HepG2 (cell line): ENCODE data around the gene UBE2D3. TPM values are rescaled to one million over a fixed set of nuclear protein-coding genes. Genes with fewer than 3 reads are reported as not detected.

Source experiments
- BRCA1 ChIP-seq: sonication (generic); formaldehyde crosslinking; IDR thresholded peaks from 2 replicates; pipeline ENCODE4 v1.4.0; 2020; ENCODE audit warnings: missing genetic modification reagents
- EEA1 ChIP-seq: sonication (generic); formaldehyde crosslinking; IDR thresholded peaks from 2 replicates; pipeline ENCODE4 v1.5.1; 2020; ENCODE audit warnings: mild to moderate bottlenecking, missing genetic modification reagents, borderline replicate concordance
- EED ChIP-seq: sonication (generic); formaldehyde crosslinking; IDR thresholded peaks from 2 replicates; pipeline ENCODE4 v1.5.0; 2020; ENCODE audit warnings: mild to moderate bottlenecking, missing genetic modification reagents
- HOXA5 ChIP-seq: sonication (generic); formaldehyde crosslinking; IDR thresholded peaks from 2 replicates; pipeline ENCODE4 v1.4.0; 2020; ENCODE audit warnings: missing genetic modification reagents
- KLF12 ChIP-seq: sonication (generic); formaldehyde crosslinking; IDR thresholded peaks from 2 replicates; pipeline ENCODE4 v1.4.0; 2020; ENCODE audit warnings: missing genetic modification reagents, borderline replicate concordance
- LCORL ChIP-seq, 2 experiments: fragments of 450-650 bp in 1 of 2; sonication (generic) in 1 of 2; formaldehyde crosslinking in 1 of 2; IDR thresholded peaks; 2 replicates each; pipeline versions ENCODE4 v1.5.0 to v1.6.1; 2017 to 2020; ENCODE audit warnings: antibody characterized with exemption in 1 of 2, missing genetic modification reagents in 1 of 2
- MAFF ChIP-seq: IDR thresholded peaks from 2 replicates; pipeline ENCODE4 v1.6.1; 2011; ENCODE audit warnings: low read depth, low read length, improper control_type of control experiment
- NCOA2 ChIP-seq: sonication (generic); formaldehyde crosslinking; IDR thresholded peaks from 2 replicates; pipeline ENCODE4 v1.8.0; 2022; ENCODE audit warnings: inconsistent platforms
- RARA ChIP-seq: IDR thresholded peaks from 2 replicates; pipeline ENCODE4 v1.6.1; 2016; ENCODE audit warnings: missing genetic modification reagents, missing compliant biosample characterization
- SIX4 ChIP-seq: sonication (generic); formaldehyde crosslinking; IDR thresholded peaks from 2 replicates; pipeline ENCODE4 v1.4.0; 2020; ENCODE audit warnings: missing genetic modification reagents
- SNRNP70 ChIP-seq: fragments of 200-400 bp; formaldehyde crosslinking; IDR thresholded peaks from 2 replicates; pipeline ENCODE4 v1.6.1; 2017; ENCODE audit warnings: mild to moderate bottlenecking, low read depth, low read length, moderate library complexity
- STAT6 ChIP-seq: sonication (generic); formaldehyde crosslinking; IDR thresholded peaks from 2 replicates; pipeline ENCODE4 v1.4.0; 2020; ENCODE audit warnings: missing genetic modification reagents, mild to moderate bottlenecking, borderline replicate concordance
- TP53 ChIP-seq: sonication (generic); formaldehyde crosslinking; conservative IDR thresholded peaks from 2 replicates; pipeline ENCODE4 v1.4.0; 2020; ENCODE audit warnings: missing genetic modification reagents
- TRIM22 ChIP-seq: fragments of 450-650 bp; IDR thresholded peaks from 2 replicates; pipeline ENCODE4 v1.6.1; 2017
- ZBTB49 ChIP-seq: sonication (generic); formaldehyde crosslinking; IDR thresholded peaks from 2 replicates; pipeline ENCODE4 v1.4.0; 2020; ENCODE audit warnings: missing genetic modification reagents, borderline replicate concordance
- ZMAT3 ChIP-seq: sonication (generic); formaldehyde crosslinking; conservative IDR thresholded peaks from 2 replicates; pipeline ENCODE4 v1.7.0; 2021; ENCODE audit warnings: missing genetic modification reagents
- ZNF326 ChIP-seq: sonication (generic); formaldehyde crosslinking; IDR thresholded peaks from 2 replicates; pipeline ENCODE4 v1.4.0; 2020; ENCODE audit warnings: missing genetic modification reagents, borderline replicate concordance
- ZNF329 ChIP-seq: sonication (generic); formaldehyde crosslinking; IDR thresholded peaks from 2 replicates; pipeline ENCODE4 v1.9.0; 2021; ENCODE audit warnings: low read depth, mild to moderate bottlenecking, missing genetic modification reagents
- ZNF331 ChIP-seq: sonication (generic); formaldehyde crosslinking; IDR thresholded peaks from 2 replicates; pipeline ENCODE4 v1.4.0; 2020; ENCODE audit warnings: missing genetic modification reagents
- ZNF44 ChIP-seq: sonication (generic); formaldehyde crosslinking; IDR thresholded peaks from 2 replicates; pipeline ENCODE4 v1.5.1; 2020; ENCODE audit warnings: mild to moderate bottlenecking, missing genetic modification reagents
- ZNF616 ChIP-seq: sonication (generic); formaldehyde crosslinking; IDR thresholded peaks from 2 replicates; pipeline ENCODE4 v1.5.0; 2020; ENCODE audit warnings: low read depth, mild to moderate bottlenecking, missing genetic modification reagents
- ZSCAN30 ChIP-seq: sonication (generic); formaldehyde crosslinking; IDR thresholded peaks from 2 replicates; pipeline ENCODE4 v1.5.0; 2020; ENCODE audit warnings: mild to moderate bottlenecking, missing genetic modification reagents
- polyA plus RNA-seq, 8 experiments: library from polyadenylated mRNA; depleted of rRNA in 3 of 8; stranded (reverse) in 7 of 8; unstranded in 1 of 8; fragments of >200 nt; fragmentation: Illumina TruSeq in 4 of 8; extraction: Trizol in 4 of 8; gene quantifications; 2 replicates each; pipeline versions ENCODE4 v1.2.1 to v1.2.3, GENCODE V29; 2011 to 2016; ENCODE audit warnings: low read depth in 4 of 8, missing spikeins in 1 of 8, mixed read lengths in 1 of 8; ENCODE audit not compliant: insufficient read depth in 1 of 8
- total RNA-seq, 5 experiments: library from RNA; depleted of rRNA; stranded (reverse); fragments of >200 nt; fragmentation: Illumina TruSeq; extraction: Trizol; gene quantifications; 2 replicates each; pipeline ENCODE4 v1.2.3, GENCODE V29; 2016; ENCODE audit warnings: low read depth in 1 of 5
- TF ChIP-seq, protein P1 (sequence below): IDR thresholded peaks from 2 replicates; pipeline ENCODE4 v1.6.1; 2016

The UBE2D3 gene
- total and polyA plus RNA-seq, 2 of the 13 experiments (the other 11 are each of a cell fraction or from before 2014, with no cell fraction given) = 224 to 293 TPM

GRCh38 chr4:102760645-102761295, 66.6 kb downstream of the UBE2D3 start, which contains the start of gene MANBA (continued):
- TF ChIP-seq STAT6 (CRISPR knock-in tag) = no peak
- TF ChIP-seq MAFF = no peak
- no peak for TF ChIP-seq LCORL (IDR thresholded peaks at IDR 0.05)
- no peak for TF ChIP-seq LCORL (CRISPR knock-in tag; IDR thresholded peaks at IDR 0.05)
- no peak for TF ChIP-seq ZNF326 (CRISPR knock-in tag)
- TF ChIP-seq ZBTB49 = no peak
- TF ChIP-seq TRIM22 = no peak
- TF ChIP-seq ZSCAN30 (CRISPR knock-in tag) = no peak
- TF ChIP-seq, protein P1, sequence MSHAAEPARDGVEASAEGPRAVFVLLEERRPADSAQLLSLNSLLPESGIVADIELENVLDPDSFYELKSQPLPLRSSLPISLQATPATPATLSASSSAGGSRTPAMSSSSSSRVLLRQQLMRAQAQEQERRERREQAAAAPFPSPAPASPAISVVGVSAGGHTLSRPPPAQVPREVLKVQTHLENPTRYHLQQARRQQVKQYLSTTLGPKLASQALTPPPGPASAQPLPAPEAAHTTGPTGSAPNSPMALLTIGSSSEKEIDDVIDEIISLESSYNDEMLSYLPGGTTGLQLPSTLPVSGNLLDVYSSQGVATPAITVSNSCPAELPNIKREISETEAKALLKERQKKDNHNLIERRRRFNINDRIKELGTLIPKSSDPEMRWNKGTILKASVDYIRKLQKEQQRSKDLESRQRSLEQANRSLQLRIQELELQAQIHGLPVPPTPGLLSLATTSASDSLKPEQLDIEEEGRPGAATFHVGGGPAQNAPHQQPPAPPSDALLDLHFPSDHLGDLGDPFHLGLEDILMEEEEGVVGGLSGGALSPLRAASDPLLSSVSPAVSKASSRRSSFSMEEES (CRISPR knock-in tag) = peak; percentile 72
- TF ChIP-seq ZNF44 (CRISPR knock-in tag) = no peak; the same call in none of the 2 replicates
- no peak for TF ChIP-seq EEA1 (CRISPR knock-in tag)
- TF ChIP-seq KLF12 (CRISPR knock-in tag) = peak; percentile 69; the same call in 1 of the 2 replicates
- TF ChIP-seq RARA = no peak
- 0 out of 2 replicates have a peak, but pooled peaks have one; percentile 15 for TF ChIP-seq TP53
- peak; percentile 99 for TF ChIP-seq ZNF329 (CRISPR knock-in tag)
- TF ChIP-seq HOXA5 (CRISPR knock-in tag) = 0 out of 2 replicates have a peak, but pooled peaks have one; percentile 18
- peak; percentile 66; the same call in 1 of the 2 replicates for TF ChIP-seq ZNF331
- peak; percentile 85 for TF ChIP-seq ZMAT3 (CRISPR knock-in tag)
- no peak for TF ChIP-seq ZNF616
- 0 out of 2 replicates have a peak, but pooled peaks have one; percentile 39 for TF ChIP-seq NCOA2 (CRISPR knock-in tag)
- peak; percentile 60; the same call in 1 of the 2 replicates for TF ChIP-seq BRCA1
- 0 out of 2 replicates have a peak, but pooled peaks have one; percentile 66 for TF ChIP-seq EED (CRISPR knock-in tag)
- no peak for TF ChIP-seq SNRNP70
- TF ChIP-seq SIX4 (CRISPR knock-in tag) = no peak
